Upper lobe of left lung (tissue), 4 donors: Measurements from ENCODE around the gene GALNT13.

Source experiments
- CTCF ChIP-seq, 6 experiments: fragments of 450-650 bp in 4 of 6; fragments of 200-600 bp in 2 of 6; sonication (generic) in 2 of 6; IDR thresholded peaks; one replicate each; pipeline ENCODE4 v1.5.1; 2016 to 2019; ENCODE audit warnings: antibody characterized with exemption in 6 of 6
- POLR2A ChIP-seq, 4 donors: fragments of 450-650 bp; IDR thresholded peaks; one replicate each; pipeline ENCODE4 v1.5.1; 2016 to 2017; ENCODE audit warnings: antibody characterized with exemption in 4 of 4, mild to moderate bottlenecking in 2 of 4
- POLR2AphosphoS5 ChIP-seq, 2 donors: sonication (generic); formaldehyde crosslinking; IDR thresholded peaks; one replicate each; pipeline ENCODE4 v1.5.1; 2017; ENCODE audit warnings: antibody characterized with exemption in 2 of 2

- TF ChIP-seq POLR2AphosphoS5 (IDR thresholded peaks at IDR 0.05): no peak
- no peak for TF ChIP-seq CTCF (IDR thresholded peaks at IDR 0.05)
- no peak for TF ChIP-seq POLR2A (IDR thresholded peaks at IDR 0.05)
These were observed 321.5 kb downstream of the GALNT13 start for GRCh38 chr2:154193246-154193645.
